B cell (primary cell): ENCODE results near the gene CFAP97D2. TPM values are rescaled to one million over a fixed set of nuclear protein-coding genes. Genes with fewer than 3 reads are reported as not detected.

Source experiments
- ATAC-seq: fragments of 200-7000 bp; cut with Tn5 transposase; one replicate; pipeline ENCODE4 v1.10.0; 2021; ENCODE audit warnings: low read depth, mild to moderate bottlenecking, moderate number of reproducible peaks, moderate library complexity
- CTCF ChIA-PET: fragments of 350-600 bp; sonication (Branson Sonifier 250); formaldehyde crosslinking; loops from one replicate; lab custom pipeline; 2021; ENCODE audit warnings: antibody characterized with exemption, inconsistent platforms; lab: Charles Lee
- POLR2A ChIA-PET: fragments of 350-600 bp; sonication (Branson Sonifier 250); formaldehyde crosslinking; loops from one replicate; lab custom pipeline; 2021; ENCODE audit warnings: antibody characterized with exemption; lab: Charles Lee
- DNase-seq: peaks from one replicate; pipeline ENCODE4 v3.0.0; 2013
- H2AFZ ChIP-seq: 2 replicates; pipeline ENCODE4 v1.6.1; 2012; ENCODE audit warnings: mild to moderate bottlenecking, low read depth, low read length; ENCODE audit not compliant: insufficient read depth, poor library complexity, severe bottlenecking
- H3K27ac ChIP-seq, 2 donors: 1 replicate in 1 of 2; 2 replicates in 1 of 2; pipeline ENCODE4 v1.5.1; 2012 to 2013; ENCODE audit warnings: low read length in 2 of 2, mild to moderate bottlenecking in 2 of 2, moderate library complexity in 1 of 2
- H3K27me3 ChIP-seq, 4 experiments: fragments of 200-600 bp in 1 of 4; sonication (generic) in 1 of 4; replicated peaks in 1 of 4; 1 replicate in 2 of 4; 2 replicates in 2 of 4; pipeline versions ENCODE4 v1.6.1 to v1.7.0; 2013 to 2016; ENCODE audit warnings: low read length in 3 of 4, mild to moderate bottlenecking in 2 of 4, mixed read lengths in 1 of 4, moderate library complexity in 1 of 4; ENCODE audit not compliant: insufficient read depth in 4 of 4, control insufficient read depth in 3 of 4; ENCODE audit errors: control extremely low read depth in 1 of 4
- H3K36me3 ChIP-seq, 2 experiments: replicated peaks in 1 of 2; 1 replicate in 1 of 2; 2 replicates in 1 of 2; pipeline versions ENCODE4 v1.6.1 to v1.7.1; 2013; ENCODE audit warnings: low read length in 1 of 2; ENCODE audit not compliant: insufficient read depth in 2 of 2, control insufficient read depth in 1 of 2; ENCODE audit errors: control extremely low read depth in 1 of 2, extremely low read depth in 1 of 2
- H3K4me1 ChIP-seq, 2 donors: fragments of 200-600 bp in 1 of 2; sonication (generic) in 1 of 2; 1 replicate in 1 of 2; 2 replicates in 1 of 2; pipeline versions ENCODE4 v1.5.1 to v1.6.1; 2013 to 2017; ENCODE audit warnings: low read length in 2 of 2; ENCODE audit not compliant: control insufficient read depth in 2 of 2, insufficient read depth in 2 of 2
- H3K4me2 ChIP-seq: replicated peaks from 2 replicates; pipeline ENCODE3; 2012; ENCODE audit warnings: mild to moderate bottlenecking, low read depth, low read length; ENCODE audit not compliant: poor library complexity, severe bottlenecking
- H3K4me3 ChIP-seq, 5 experiments: fragments of 200-600 bp in 1 of 5; sonication (generic) in 1 of 5; 1 replicate in 3 of 5; 2 replicates in 2 of 5; pipeline versions ENCODE4 v1.5.1 to v1.7.0; 2011 to 2016; ENCODE audit warnings: low read length in 4 of 5, mild to moderate bottlenecking in 4 of 5, low read depth in 2 of 5, control low read depth in 1 of 5, moderate library complexity in 1 of 5; ENCODE audit not compliant: insufficient read depth in 1 of 5; ENCODE audit errors: control extremely low read depth in 1 of 5, extremely low read depth in 1 of 5
- H3K79me2 ChIP-seq: fragments of 200-600 bp; sonication (generic); one replicate; pipeline ENCODE4 v1.6.0; 2016; ENCODE audit warnings: low read length; ENCODE audit not compliant: control insufficient read depth, insufficient read depth
- H3K9ac ChIP-seq: fragments of 200-600 bp; sonication (generic); 2 replicates; pipeline ENCODE4 v1.6.1; 2017; ENCODE audit warnings: mild to moderate bottlenecking, low read length, moderate library complexity
- H3K9me3 ChIP-seq, 3 donors: one replicate each; pipeline versions ENCODE4 v1.6.1 to v1.7.1; 2013; ENCODE audit warnings: low read length in 2 of 3; ENCODE audit not compliant: control insufficient read depth in 2 of 3, insufficient read depth in 1 of 3; ENCODE audit errors: control extremely low read depth in 1 of 3
- H4K20me1 ChIP-seq: 2 replicates; pipeline ENCODE4 v1.6.0; 2012; ENCODE audit warnings: mild to moderate bottlenecking, low read length; ENCODE audit not compliant: insufficient read depth, control insufficient read depth, poor library complexity, severe bottlenecking
- H3K27ac Mint-ChIP-seq: one replicate; pipeline ENCODE4 v1.8.0; 2021; ENCODE audit warnings: mixed read lengths
- H3K27me3 Mint-ChIP-seq: one replicate; pipeline ENCODE4 v1.8.0; 2021; ENCODE audit warnings: mixed read lengths
- H3K4me1 Mint-ChIP-seq: one replicate; pipeline ENCODE4 v1.8.0; 2021; ENCODE audit warnings: mixed read lengths
- H3K4me3 Mint-ChIP-seq: one replicate; pipeline ENCODE4 v1.8.0; 2021; ENCODE audit warnings: mixed read lengths
- H3K9me3 Mint-ChIP-seq: one replicate; pipeline ENCODE4 v1.8.0; 2022; ENCODE audit warnings: mixed read lengths; ENCODE audit not compliant: insufficient read depth
- CTCF ChIP-seq: fragments of 200-600 bp; IDR thresholded peaks from one replicate; pipeline ENCODE4 v1.8.0; 2022; ENCODE audit warnings: antibody characterized with exemption, mild to moderate bottlenecking
- EZH2 ChIP-seq: IDR thresholded peaks from 2 replicates; pipeline ENCODE4 v1.6.1; 2012; ENCODE audit warnings: borderline replicate concordance, low read depth, mild to moderate bottlenecking, moderate library complexity, low read length; ENCODE audit not compliant: insufficient read depth, poor library complexity, severe bottlenecking
- WGBS: methylation state at CpG from one replicate; pipeline ENCODE4 v1.1.5; 2013; ENCODE audit warnings: missing lambda C conversion rate; ENCODE audit not compliant: insufficient coverage; 5-methylcytosine and 5-hydroxymethylcytosine counted together
- intact Hi-C: fragments of 100-400 bp; cut with micrococcal nuclease; formaldehyde crosslinking; loops from one replicate; pipeline ENCODE4 v1.10.0; 2022
- polyA plus RNA-seq: library from polyadenylated mRNA; depleted of rRNA; stranded (reverse); fragments of >200 nt; gene quantifications from 2 replicates; pipeline ENCODE4 v1.2.3, GENCODE V29; 2012
- total RNA-seq, 2 donors: library from RNA; stranded (reverse); fragments of 120-200 nt in 1 of 2; gene quantifications; 1 replicate in 1 of 2; 2 replicates in 1 of 2; pipeline versions ENCODE4 v1.2.3 to v1.2.4, GENCODE V29; 2013 to 2022

CFAP97D2 gene
- total and polyA plus RNA-seq, 2 donors (not counting 1 experiment from before 2014, with no cell fraction given): 0.09 to 0.22 TPM

DNA sequence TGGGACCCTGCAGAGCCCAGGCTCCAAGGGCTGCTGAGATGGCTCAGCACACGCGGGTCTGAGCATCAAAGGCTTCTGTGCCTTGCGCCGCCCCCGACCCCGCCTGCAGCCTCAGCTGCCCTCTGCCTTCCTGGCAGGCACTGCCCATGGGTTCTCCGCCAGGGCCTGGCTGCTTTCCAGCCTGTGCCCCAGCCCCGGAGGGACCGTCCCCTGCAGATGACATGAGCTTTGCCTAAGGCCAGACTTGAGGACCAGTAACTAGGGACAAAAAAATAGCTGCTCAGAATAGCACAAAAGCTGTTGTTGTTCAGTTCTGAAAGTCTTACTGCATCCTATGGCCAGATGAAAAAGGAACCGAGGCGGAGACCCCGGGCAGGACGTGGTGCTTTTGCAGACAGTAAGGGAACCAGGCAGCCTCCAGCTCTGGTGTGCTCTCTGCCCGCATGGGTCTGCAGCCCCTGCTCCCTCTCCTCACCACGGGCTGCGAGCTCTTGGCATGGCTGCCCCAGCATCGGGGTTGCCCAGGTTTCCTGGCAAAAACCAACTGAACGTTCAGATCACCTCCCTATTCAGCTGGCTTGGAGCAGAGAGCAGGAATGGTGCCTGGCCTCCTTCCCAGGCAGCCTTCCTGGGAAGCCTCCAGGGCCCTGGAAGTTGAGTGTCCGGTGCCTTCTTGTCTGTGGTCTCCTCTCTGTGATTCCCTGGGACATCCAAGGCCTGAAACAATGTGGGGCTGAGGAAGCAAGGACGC, 12.5 kb upstream of the CFAP97D2 start:
- ATAC-seq: no peak
- Histone ChIP-seq H3K27ac (no peak overlapping the region), H2AFZ (no peak overlapping the region), H3K79me2 (no peaks in the 10 kb centered on the region), H3K9me3 (no peaks in the 10 kb centered on the region), H3K27me3 (no peaks in the 10 kb centered on the region), H4K20me1 (no peaks in the 10 kb centered on the region), H3K9ac (no peak overlapping the region), H3K4me2 (peak overlapping the region; percentile 39), H3K4me1 (peaks cover 29 to 30% of the 10 kb centered on the region in 2 donors), H3K36me3 (no peaks in the 10 kb centered on the region), H3K4me3 (no peak overlapping the region)
- POLR2A ChIA-PET: no interaction called here
- intact Hi-C loops: no loop called here
- WGBS: 62% methylated on average over 20 of the region's 20 CpGs
- no peak for DNase-seq
- Mint-ChIP-seq H3K27ac (no peak overlapping the region), H3K4me3 (no peak overlapping the region), H3K4me1 (peaks cover 21% of the 10 kb centered on the region), H3K27me3 (peaks cover 19% of the 10 kb centered on the region), H3K9me3 (no peaks in the 10 kb centered on the region)
- TF ChIP-seq EZH2: no peak
- no peak for TF ChIP-seq CTCF
- CTCF ChIA-PET: interaction anchor here (1.0 kb wide), 1 partner anchor 60 kb away, joined by 3 read pairs; no protein-coding TSS in a partner anchor

GRCh38 chr13:114167426-114167825, 11.6 kb upstream of the CFAP97D2 start:
- 14% methylated on average over 5 of the region's 5 CpGs for WGBS
- H3K79me2 ChIP-seq: no peaks in the 10 kb centered on the region
- ATAC-seq (no peak), DNase-seq (peak; percentile 59)
- Mint-ChIP-seq H3K27me3 (peaks cover 19% of the 10 kb centered on the region), H3K27ac (no peak overlapping the region), H3K4me3 (no peak overlapping the region), H3K9me3 (no peaks in the 10 kb centered on the region), H3K4me1 (peaks cover 12% of the 10 kb centered on the region)
- intact Hi-C loops: no loop called here
- no peak overlapping the region for H3K4me2 ChIP-seq
- POLR2A ChIA-PET: no interaction called here
- TF ChIP-seq EZH2 (no peak), CTCF (no peak)
- no peak overlapping the region for H2AFZ ChIP-seq
- H3K9me3 ChIP-seq: no peaks in the 10 kb centered on the region
- no peaks in the 10 kb centered on the region for H3K27me3 ChIP-seq
- no peak overlapping the region for H3K27ac ChIP-seq
- no peaks in the 10 kb centered on the region for H3K36me3 ChIP-seq
- no peak overlapping the region for H3K4me3 ChIP-seq
- CTCF ChIA-PET: no interaction called here
- H3K4me1 ChIP-seq: peaks cover 20 to 22% of the 10 kb centered on the region in 2 donors
- H3K9ac ChIP-seq: no peak overlapping the region
- H4K20me1 ChIP-seq: no peaks in the 10 kb centered on the region
